Tongue (tissue), 2 donors: Measurements from ENCODE around the gene CHRD. TPM values are rescaled to one million over a fixed set of nuclear protein-coding genes. Genes with fewer than 3 reads are reported as not detected.
A peak's percentile ranks its signal among the peaks of the same experiment; 100 is the strongest.

Experiments
- DNase-seq: peaks from one replicate; pipeline ENCODE4 v3.0.0-alpha.2; 2015
- total RNA-seq: library from RNA; depleted of rRNA; stranded (reverse); fragments of >200 nt; gene quantifications from one replicate; pipeline ENCODE4 v1.2.3, GENCODE V29; 2014

The CHRD gene
- total RNA-seq, 1 donor from 2014 or later, result 33.5 TPM

DNA sequence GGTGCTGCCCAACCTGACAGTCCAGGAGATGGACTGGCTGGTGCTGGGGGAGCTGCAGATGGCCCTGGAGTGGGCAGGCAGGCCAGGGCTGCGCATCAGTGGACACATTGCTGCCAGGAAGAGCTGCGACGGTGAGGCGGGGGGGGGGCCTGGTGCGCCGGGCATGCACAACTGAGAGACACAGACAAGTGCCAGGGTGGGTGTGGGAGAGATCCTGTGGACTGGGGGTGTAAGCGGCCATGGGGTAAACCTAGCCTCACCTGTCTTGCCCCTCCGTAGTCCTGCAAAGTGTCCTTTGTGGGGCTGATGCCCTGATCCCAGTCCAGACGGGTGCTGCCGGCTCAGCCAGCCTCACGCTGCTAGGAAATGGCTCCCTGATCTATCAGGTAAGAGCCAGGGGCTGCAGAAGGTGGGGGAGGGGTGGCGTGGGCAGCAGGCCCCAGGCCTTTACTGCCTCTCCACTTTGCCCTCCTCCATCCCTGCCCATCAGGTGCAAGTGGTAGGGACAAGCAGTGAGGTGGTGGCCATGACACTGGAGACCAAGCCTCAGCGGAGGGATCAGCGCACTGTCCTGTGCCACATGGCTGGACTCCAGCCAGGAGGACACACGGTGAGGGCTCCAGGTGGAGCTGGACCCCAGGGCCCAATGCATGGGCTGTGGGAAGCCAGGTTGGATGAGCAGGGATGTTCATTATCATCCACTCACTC, 3.3 kb downstream of the CHRD start:
- no peak for DNase-seq

DNA sequence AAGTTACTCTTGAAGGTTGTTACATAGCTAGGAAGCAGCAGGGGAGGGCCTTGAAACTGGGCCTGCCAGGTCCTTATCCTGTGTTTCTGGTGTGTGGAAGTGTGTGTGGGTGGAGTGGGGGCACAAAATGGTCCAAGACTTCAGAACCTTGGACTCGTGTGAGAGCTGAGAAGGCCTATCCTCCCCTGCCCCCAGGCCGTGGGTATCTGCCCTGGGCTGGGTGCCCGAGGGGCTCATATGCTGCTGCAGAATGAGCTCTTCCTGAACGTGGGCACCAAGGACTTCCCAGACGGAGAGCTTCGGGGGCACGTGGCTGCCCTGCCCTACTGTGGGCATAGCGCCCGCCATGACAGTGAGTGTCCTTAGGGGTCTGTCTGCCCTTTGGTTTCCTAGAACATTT, 4.5 kb downstream of the CHRD start:
- DNase-seq, result no peak

DNA sequence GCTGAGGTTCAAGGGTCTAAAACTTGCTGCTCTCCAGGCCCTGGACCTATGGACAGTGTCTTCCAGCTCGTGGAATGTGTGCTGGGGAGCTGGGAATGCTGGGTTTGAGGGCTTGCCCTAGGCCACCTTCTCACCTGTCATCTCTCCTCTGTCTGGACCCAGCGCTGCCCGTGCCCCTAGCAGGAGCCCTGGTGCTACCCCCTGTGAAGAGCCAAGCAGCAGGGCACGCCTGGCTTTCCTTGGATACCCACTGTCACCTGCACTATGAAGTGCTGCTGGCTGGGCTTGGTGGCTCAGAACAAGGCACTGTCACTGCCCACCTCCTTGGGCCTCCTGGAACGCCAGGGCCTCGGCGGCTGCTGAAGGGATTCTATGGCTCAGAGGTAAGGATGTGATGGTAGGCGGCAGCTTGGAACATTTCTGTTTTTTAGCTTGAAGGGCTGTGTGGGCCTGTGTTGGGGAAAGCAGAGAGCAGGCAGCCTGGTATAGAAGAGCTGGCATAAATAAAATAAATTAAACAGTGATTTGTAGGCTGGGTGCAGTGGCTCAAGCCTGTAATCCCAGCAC, 5.1 kb downstream of the CHRD start:
- no peak for DNase-seq

DNA sequence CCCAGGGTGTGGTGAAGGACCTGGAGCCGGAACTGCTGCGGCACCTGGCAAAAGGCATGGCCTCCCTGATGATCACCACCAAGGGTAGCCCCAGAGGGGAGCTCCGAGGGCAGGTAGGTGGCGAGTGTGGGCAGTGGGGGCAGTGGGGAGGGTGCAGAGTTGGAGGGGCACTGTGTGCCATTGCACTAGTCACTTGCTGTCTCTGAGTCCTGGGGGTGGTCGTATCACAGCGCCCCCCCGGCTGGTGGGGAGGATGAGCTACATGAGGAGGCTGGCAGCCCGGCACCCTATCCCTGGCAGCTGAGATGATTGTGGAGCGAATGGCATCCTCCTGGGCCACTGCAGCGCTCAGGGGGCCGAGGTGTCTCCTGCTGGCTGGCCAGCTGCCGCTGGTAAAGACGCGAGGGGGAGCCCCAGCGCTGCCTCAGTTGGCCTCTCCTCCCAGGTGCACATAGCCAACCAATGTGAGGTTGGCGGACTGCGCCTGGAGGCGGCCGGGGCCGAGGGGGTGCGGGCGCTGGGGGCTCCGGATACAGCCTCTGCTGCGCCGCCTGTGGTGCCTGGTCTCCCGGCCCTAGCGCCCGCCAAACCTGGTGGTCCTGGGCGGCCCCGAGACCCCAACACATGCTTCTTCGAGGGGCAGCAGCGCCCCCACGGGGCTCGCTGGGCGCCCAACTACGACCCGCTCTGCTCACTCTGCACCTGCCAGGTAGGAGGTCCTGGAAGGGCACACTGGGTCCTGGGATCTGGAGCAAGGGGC, 6.4 kb downstream of the CHRD start:
- no peak for DNase-seq

DNA sequence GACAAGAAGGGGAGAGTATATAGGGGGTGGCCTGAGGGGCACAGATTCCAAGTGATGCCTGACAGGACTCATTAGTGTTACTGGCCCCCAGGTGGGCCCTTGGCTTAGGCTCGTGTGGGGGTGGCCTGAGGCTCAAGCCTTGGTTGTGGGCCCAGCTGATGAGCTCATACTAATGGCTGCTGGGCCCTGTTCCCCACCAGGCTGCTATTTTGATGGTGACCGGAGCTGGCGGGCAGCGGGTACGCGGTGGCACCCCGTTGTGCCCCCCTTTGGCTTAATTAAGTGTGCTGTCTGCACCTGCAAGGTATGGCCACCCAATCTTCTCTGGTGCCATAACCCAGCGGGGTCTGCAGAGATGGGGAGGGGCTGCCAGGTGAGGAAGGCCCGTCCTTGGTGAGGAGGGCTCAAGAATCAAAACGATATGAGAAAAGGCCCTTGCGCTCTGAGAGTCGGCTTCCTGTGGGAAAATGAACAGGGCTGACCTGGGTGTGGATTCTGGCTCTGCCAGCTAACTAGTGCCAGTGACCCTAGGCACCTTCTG, 7.4 kb downstream of the CHRD start:
- DNase-seq, result no peak

DNA sequence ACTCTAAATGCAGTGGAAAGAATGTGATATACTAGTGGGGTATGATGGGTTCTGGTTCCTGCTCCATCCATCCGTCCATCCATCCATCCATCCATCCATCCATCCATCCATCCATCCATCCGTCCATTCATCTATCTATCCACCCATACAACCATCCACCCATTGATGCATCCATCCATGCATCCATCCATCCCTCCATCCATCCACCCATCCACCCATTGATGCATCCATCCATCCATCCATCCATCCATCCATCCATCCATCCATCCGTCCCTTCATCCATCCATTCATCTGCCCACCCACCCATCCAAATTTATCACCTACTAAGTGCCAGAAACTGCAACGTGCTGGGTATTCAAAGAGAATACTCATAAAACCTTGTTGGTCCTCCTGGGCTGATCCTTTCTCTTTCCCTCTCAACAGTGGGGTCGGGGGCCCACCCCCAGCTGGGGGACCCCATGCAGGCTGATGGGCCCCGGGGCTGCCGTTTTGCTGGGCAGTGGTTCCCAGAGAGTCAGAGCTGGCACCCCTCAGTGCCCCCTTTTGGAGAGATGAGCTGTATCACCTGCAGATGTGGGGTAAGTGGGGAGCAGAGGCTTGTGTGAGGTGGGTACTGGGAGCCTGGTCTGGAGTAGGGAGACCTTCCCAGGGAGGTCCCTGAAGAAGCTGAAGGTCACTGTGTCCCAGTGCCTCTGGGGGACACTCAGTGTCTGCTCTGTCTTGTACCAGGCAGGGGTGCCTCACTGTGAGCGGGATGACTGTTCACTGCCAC, 8.5 kb downstream of the CHRD start:
- DNase-seq, result no peak

DNA sequence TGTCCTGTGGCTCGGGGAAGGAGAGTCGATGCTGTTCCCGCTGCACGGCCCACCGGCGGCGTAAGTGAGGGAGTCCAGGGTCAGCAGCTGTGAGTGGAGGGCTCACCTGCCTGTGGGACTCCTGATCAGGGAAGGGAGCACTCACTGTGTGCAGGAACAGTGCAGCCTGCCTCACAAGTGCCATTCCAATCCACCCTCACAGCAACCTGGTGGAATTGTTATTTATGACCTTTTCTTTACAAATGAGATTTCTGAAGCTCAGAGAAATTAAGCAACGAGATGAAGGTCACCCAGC, 9.0 kb downstream of the CHRD start:
- DNase-seq, result no peak

DNA sequence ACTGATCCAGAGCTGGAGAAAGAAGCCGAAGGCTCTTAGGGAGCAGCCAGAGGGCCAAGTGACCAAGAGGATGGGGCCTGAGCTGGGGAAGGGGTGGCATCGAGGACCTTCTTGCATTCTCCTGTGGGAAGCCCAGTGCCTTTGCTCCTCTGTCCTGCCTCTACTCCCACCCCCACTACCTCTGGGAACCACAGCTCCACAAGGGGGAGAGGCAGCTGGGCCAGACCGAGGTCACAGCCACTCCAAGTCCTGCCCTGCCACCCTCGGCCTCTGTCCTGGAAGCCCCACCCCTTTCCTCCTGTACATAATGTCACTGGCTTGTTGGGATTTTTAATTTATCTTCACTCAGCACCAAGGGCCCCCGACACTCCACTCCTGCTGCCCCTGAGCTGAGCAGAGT, 9.5 kb downstream of the CHRD start:
- DNase-seq, result no peak

DNA sequence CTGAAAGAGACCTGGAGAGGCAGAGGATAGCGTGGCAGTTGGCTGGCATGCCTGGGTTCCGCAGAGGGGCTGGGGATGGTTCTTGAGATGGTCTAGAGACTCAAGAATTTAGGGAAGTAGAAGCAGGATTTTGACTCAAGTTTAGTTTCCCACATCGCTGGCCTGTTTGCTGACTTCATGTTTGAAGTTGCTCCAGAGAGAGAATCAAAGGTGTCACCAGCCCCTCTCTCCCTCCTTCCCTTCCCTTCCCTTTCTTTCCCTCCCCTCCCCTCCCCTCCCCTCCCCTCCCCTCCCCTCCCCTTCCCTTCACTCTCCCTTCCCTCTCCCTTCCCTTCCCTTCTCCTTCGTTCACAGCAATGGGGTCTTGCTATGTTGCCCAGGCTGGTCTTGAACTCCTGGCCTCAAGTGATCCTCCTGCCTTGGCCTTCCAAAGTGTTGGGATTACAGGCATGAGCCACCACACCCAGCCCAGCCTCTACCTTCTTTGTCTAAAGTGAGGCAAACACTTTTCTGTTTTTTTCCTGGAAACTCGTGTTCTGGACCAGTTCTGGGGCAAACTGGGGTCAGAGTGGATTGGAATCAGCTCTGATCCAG, 10.2 kb downstream of the CHRD start:
- DNase-seq, result no peak

DNA sequence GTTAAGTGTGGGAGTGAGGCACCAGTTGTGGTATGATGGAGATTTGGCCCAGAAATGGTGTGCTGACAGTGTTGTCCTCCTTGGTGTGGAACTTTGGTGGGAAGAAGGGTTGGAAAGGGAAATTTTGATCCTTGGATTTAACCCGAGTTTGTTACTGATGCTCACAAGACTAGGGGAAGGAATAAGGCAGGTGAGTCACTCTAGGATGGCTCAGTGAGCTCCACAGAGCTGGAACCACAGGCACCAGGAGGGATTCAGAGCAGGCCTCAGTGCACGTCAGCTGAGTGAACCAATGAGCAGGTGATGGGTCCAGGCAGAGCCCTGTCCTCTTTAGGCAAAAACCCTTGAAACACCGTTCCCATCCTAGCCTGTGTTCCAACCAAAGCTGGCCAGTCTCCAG, 11.4 kb downstream of the CHRD start:
- DNase-seq, result no peak

DNA sequence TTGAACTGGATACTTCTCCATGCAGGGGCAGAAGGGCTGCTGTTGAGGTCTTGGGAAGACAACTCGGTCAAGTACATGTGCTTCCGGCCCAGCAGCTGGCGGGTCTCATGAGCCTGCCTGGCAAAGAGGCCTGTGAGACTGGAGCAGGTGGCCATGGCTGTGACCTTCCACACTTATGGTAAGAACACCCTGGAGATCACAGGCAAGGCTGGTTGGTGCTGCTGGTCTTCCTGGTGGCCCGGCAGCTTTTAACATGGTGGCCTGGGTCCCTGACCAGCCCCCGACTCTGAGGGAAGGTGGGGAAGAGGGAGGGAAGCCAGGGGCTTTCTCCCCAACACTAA, 15.4 kb downstream of the CHRD start:
- DNase-seq, result peak; percentile 79

DNA sequence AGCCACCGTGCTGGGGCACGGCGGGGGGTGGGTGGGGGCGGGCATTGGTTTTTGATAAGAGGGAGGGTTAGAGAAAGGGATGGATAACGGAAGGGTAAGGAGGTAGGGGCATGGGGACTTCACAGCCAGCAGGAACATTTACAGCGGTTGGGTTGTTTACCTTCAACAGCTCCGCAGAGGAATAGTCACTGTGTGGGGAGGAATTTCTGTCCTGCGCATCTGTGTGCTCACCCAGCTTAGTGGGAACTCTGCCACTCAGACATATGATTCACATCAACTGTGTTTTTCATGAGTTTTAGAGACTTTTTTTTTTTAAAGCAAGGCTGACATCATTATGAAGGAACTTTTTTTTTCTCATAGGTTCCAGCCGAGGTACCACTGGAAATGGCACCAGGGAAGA, 19.6 kb downstream of the CHRD start:
- peak; percentile 83 for DNase-seq

DNA sequence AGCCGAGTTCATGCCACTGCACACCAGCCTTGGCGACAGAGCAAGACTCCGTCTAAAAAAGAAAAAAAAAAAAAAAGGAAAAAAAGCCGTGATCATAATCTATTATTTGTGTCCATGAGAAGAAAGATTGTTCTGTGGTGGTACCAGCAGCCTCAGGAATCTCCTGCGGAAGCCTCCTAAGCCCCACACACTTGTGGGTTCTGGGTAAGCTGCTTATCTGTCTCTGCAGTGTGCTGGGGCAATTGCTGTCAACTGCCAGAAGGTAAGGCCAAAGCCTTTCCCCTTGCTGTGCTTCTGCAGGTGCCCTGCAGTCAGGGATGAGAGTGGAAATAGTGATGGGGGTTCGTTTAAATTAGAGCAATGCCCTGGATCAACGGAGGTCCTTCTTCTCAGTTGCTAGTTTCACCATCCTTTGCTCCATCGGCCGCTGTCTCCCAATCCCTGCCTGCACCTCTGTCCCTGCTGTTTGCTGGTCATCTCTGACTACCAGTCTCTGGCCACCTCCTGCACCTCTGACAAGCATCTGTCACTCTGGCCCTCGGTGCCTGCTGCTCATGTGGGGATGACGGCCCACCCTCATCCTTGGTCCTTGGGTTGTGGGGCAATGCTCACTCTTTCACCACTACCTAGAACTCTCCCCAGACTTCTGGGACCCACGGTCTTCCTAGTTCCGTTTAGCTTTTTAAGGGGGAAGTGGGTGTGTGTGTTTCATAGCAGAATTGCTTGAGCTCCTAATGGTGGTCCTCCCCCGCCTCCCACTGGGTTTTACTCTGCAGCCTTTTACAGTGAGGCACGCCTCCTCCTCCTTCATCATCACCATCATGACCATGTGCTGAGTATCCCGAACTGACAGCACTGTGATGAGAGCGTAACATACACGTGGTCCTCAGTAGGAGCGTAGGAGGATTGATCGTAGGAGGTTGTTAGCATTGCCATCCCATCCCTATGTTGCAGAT, 25.5 kb downstream of the CHRD start:
- no peak for DNase-seq

DNA sequence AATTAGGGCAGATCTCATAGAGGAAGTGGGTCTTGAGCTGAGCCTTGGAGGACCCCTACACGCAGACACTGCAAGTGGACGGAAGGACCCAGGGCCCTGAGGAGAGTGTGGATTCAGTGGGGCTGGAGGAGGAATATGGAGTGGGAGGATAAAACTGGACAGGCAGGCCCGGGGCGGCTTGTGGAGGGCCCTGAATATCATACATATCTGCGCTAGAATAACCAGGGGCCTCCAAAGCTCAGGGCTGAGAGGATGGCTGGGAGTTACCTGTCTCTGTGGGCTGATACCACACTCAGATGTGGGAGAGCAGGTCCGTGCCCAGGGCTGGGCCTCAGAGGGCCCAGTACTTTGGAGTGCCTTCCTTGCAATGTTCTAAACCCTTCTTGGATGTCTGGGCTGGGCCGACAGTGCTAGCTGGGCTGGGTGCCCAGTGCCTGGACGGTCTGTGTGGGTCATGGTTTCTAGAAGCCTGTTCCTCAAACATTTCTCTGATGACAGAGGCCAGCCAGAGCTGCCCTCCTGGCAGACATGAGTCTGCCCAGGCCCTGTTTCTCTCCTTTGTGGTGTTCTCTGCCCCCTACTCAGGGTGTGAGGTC, 29.6 kb downstream of the CHRD start:
- DNase-seq, result no peak

DNA sequence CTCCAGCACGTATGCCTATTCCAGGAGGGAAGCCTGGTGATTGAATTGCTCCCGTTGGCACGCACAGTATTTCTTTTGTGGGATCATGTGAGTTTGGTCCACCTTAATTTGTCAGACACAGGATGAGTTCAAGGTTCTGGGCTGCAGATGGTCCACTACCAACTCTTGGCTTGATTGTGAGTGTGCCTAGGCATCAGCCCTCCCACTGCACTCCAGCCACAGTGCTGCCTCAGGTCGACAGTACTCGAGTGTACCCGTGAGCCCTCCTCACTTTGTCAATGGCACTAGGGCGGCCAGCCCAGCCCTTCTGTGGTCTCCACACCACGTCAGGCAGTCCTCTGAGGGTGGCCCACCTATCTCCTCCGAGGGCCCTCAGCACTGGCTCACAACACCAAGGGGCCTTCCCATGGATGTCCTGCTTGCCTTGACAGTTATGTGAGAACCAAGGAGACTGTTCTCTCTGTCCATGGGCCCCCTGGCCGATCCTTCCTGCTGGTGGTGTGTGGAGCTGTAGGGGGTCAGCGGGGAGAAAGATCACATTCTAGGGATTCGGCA, 30.2 kb downstream of the CHRD start:
- DNase-seq, result no peak

DNA sequence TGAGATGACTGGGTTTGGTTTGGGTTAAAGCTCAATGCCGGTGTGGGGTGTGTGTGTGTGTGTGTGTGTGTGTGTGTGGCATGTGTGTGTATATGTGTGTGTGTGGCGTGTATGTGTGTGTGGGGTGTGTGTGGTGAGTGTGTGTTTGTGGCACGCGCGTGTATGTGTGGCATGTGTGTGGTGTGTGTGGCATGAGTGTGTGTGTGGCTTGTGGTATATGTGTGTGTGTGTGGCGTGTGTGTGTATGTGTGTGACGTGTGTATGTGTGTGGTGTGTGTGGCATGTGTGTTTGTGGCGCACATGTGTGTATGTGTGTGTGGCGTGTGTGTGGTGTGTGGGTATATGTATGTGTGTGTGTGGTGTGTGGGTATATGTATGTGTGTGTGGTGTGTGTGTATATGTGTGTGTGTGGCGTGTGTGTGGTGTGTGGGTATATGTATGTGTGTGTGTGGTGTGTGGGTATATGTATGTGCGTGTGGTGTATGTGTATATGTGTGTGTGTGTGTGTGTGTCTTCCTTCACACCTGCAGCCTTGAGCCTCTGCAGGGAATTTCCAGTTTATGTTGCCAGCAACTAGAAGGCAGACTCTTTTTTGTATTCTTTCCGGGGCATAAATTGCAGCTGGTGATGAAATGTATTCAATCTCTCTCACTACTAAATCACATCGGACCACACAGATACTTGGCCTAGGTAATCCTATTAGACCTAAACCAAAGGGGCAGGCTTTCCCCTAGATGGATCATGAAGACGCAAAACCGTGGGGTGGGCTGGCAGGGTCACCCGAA, 34.8 kb downstream of the CHRD start:
- DNase-seq, result no peak

DNA sequence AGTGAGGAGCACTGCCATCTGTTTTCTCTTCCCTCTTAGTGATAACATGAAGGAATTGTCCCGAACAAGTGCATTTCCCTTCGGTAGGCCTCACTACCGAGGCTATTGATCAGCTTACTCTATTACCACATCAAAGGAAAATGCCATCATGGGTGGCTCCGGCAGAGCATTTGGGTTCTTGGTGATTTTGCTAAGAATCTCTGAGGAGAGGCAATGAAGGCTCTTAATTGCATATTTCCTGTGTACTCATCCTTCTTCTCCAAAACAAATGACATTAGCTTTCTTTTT, 35.3 kb downstream of the CHRD start:
- no peak for DNase-seq

DNA sequence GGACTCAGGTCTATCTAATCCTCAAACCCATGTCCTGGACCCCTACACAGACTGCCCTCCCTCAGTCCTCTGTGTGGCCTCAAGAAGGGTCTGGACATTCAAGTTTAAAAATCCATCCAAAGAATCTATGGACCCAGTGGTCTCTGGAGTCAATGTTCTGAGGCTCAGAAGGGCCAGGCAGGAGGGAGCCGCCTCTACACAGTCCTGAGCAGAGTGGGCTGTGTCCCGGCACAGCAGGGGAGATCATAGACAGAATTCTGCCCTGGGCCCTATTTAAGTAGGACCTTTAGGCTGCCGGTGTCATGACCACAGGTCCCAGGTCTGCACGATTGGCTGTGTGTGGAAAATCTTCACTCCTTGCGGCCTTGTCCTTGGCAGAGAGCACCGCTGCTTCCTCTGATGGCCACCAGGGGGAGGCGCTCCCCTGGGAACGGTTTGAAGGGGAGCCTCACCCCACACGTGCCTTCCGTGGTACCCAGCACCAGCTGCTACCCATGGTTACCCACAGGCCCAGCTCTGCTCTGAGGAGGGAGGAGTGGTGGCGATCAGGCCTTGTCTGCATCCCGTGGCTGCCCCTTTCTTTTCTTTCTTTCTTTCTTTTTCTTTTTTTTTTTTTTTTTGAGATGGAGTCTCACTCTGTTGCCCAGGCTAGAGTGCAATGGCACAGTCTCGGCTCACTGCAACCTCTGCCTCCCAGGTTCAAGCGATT, 37.9 kb downstream of the CHRD start:
- DNase-seq, result peak; percentile 64

DNA sequence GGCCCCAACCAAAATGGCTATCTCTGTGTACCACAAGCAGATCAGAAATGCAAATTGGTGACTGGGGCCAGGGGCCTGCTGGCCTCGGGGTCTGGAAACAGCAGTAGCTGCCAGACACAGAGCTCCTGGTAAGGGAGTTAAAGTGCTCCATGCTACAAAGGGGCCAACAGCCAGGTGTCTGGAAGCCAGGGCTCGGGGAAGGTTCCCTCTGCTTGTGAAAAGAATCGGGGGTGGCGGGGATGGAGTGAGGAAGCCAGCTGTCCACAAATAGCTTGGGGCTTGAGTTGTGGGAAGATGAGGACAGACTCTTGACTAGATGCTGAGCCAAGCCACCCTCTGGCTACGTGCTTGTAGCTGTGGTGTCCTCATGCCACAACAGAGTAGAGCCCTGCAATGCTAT, 39.3 kb downstream of the CHRD start:
- no peak for DNase-seq
